H1 (cell line): ENCODE measurements around the gene MAF. TPM values are rescaled to one million over a fixed set of nuclear protein-coding genes. Genes with fewer than 3 reads are reported as not detected.

Source experiments
- CTCF ChIA-PET: fragments of 300-600 bp; sonication (Branson Sonifier 250); formaldehyde crosslinking; loops from one replicate; lab custom pipeline; 2021; ENCODE audit not compliant: partially characterized antibody; lab: Charles Lee
- POLR2A ChIA-PET: fragments of 300-600 bp; sonication (Branson Sonifier 250); formaldehyde crosslinking; loops from one replicate; lab custom pipeline; 2021; ENCODE audit warnings: inconsistent platforms; ENCODE audit not compliant: partially characterized antibody; lab: Charles Lee
- DNase-seq, 2 experiments: peaks; one replicate each; pipeline versions ENCODE4 v3.0.0 to v3.0.0-alpha.2; 2010 to 2022; ENCODE audit warnings: low spot score in 2 of 2, low read depth in 1 of 2, mixed read lengths in 1 of 2
- FAIRE-seq: peaks from 2 replicates; lab custom pipeline; 2011; peaks lifted over from hg19 to GRCh38; lab: Jason Lieb, UNC
- H2AFZ ChIP-seq: 2 replicates; pipeline ENCODE4 v1.8.1; 2012; ENCODE audit warnings: low read length, inconsistent platforms
- H2AK5ac ChIP-seq: 2 replicates; pipeline ENCODE4 v1.6.1; 2013; ENCODE audit warnings: low read depth, low read length
- H2BK120ac ChIP-seq: replicated peaks from 2 replicates; pipeline ENCODE3; 2013; ENCODE audit warnings: low read depth, low read length, inconsistent platforms
- H2BK12ac ChIP-seq: 2 replicates; pipeline ENCODE4 v1.6.1; 2013; ENCODE audit warnings: low read depth, low read length
- H2BK15ac ChIP-seq: 2 replicates; pipeline ENCODE4 v1.6.1; 2013; ENCODE audit warnings: low read length
- H2BK20ac ChIP-seq: 2 replicates; pipeline ENCODE4 v1.6.1; 2013; ENCODE audit warnings: low read length
- H2BK5ac ChIP-seq: 2 replicates; pipeline ENCODE4 v1.6.1; 2013; ENCODE audit warnings: low read depth, low read length
- H3K14ac ChIP-seq: 2 replicates; pipeline ENCODE4 v1.6.1; 2013; ENCODE audit warnings: inconsistent platforms; ENCODE audit not compliant: insufficient read length
- H3K18ac ChIP-seq: 2 replicates; pipeline ENCODE4 v1.6.1; 2013; ENCODE audit warnings: low read length; ENCODE audit errors: extremely low read depth
- H3K23ac ChIP-seq: 2 replicates; pipeline ENCODE4 v1.6.1; 2013; ENCODE audit warnings: inconsistent platforms; ENCODE audit not compliant: insufficient read length
- H3K23me2 ChIP-seq: 2 replicates; pipeline ENCODE4 v1.6.1; 2013; ENCODE audit warnings: low read depth, low read length
- H3K27ac ChIP-seq: 2 replicates; pipeline ENCODE4 v1.6.1; 2011; ENCODE audit warnings: low read depth, low read length, inconsistent platforms
- H3K27me3 ChIP-seq, 4 experiments: replicated peaks in 1 of 4; 1 replicate in 1 of 4; 2 replicates in 3 of 4; pipeline versions ENCODE4 v1.6.1 to v1.8.1; 2011 to 2013; ENCODE audit warnings: low read length in 3 of 4, mild to moderate bottlenecking in 3 of 4, inconsistent platforms in 2 of 4, mixed read lengths in 2 of 4, moderate library complexity in 1 of 4; ENCODE audit not compliant: control insufficient read depth in 3 of 4, insufficient read depth in 3 of 4; ENCODE audit errors: extremely low read depth in 1 of 4
- H3K36me3 ChIP-seq, 4 experiments: 2 replicates each; pipeline versions ENCODE4 v1.6.1 to v1.8.1; 2011 to 2013; ENCODE audit warnings: mild to moderate bottlenecking in 4 of 4, low read length in 3 of 4, moderate library complexity in 2 of 4, control low read depth in 1 of 4, inconsistent platforms in 1 of 4; ENCODE audit not compliant: insufficient read depth in 4 of 4, control insufficient read depth in 2 of 4
- H3K4ac ChIP-seq: replicated peaks from 2 replicates; pipeline ENCODE3; 2013; ENCODE audit warnings: low read length, low read depth, mixed read lengths, inconsistent platforms; ENCODE audit not compliant: insufficient read length
- H3K4me1 ChIP-seq, 4 experiments: replicated peaks in 1 of 4; 1 replicate in 1 of 4; 2 replicates in 3 of 4; pipeline versions ENCODE4 v1.6.1 to v1.8.1; 2011 to 2013; ENCODE audit warnings: low read length in 3 of 4, inconsistent platforms in 2 of 4, mixed read lengths in 1 of 4; ENCODE audit not compliant: insufficient read depth in 4 of 4, control insufficient read depth in 3 of 4
- H3K4me2 ChIP-seq, 2 experiments: 2 replicates each; pipeline versions ENCODE4 v1.6.1 to v1.8.1; 2011 to 2013; ENCODE audit warnings: low read depth in 2 of 2, low read length in 2 of 2, control low read depth in 1 of 2, inconsistent platforms in 1 of 2, mild to moderate bottlenecking in 1 of 2; ENCODE audit not compliant: insufficient read depth in 1 of 2
- H3K4me3 ChIP-seq, 4 experiments: fragments of 200-600, 300-600 bp in 1 of 4; sonication (generic), shearing (Covaris generic), sonication (Bioruptor Twin) in 1 of 4; 2 replicates each; pipeline versions ENCODE4 v1.5.1 to v1.8.1; 2011 to 2016; ENCODE audit warnings: low read length in 4 of 4, low read depth in 3 of 4, control low read depth in 2 of 4, inconsistent platforms in 2 of 4, mild to moderate bottlenecking in 2 of 4, mixed read lengths in 1 of 4, moderate library complexity in 1 of 4; ENCODE audit not compliant: insufficient read depth in 2 of 4; ENCODE audit errors: extremely low read depth in 1 of 4
- H3K56ac ChIP-seq: replicated peaks from 2 replicates; pipeline ENCODE3; 2013; ENCODE audit warnings: low read depth, mild to moderate bottlenecking, mixed read lengths, low read length, inconsistent platforms; ENCODE audit not compliant: insufficient read length
- H3K79me1 ChIP-seq: 2 replicates; pipeline ENCODE4 v1.6.1; 2013; ENCODE audit warnings: low read depth, low read length, control low read depth
- H3K79me2 ChIP-seq, 2 experiments: 2 replicates each; pipeline versions ENCODE4 v1.6.1 to v1.8.1; 2012 to 2013; ENCODE audit warnings: low read length in 2 of 2, mild to moderate bottlenecking in 2 of 2, inconsistent platforms in 1 of 2; ENCODE audit not compliant: insufficient read depth in 2 of 2, control insufficient read depth in 1 of 2
- H3K9ac ChIP-seq, 4 experiments: replicated peaks in 1 of 4; 1 replicate in 1 of 4; 2 replicates in 3 of 4; pipeline versions ENCODE4 v1.6.1 to v1.8.1; 2011 to 2013; ENCODE audit warnings: low read depth in 3 of 4, low read length in 3 of 4, control low read depth in 2 of 4, mild to moderate bottlenecking in 2 of 4, moderate library complexity in 2 of 4, inconsistent platforms in 1 of 4; ENCODE audit errors: extremely low read depth in 1 of 4
- H3K9me3 ChIP-seq, 2 experiments: 2 replicates each; pipeline versions ENCODE4 v1.6.1 to v1.8.1; 2012 to 2013; ENCODE audit warnings: mild to moderate bottlenecking in 2 of 2, moderate library complexity in 2 of 2, control low read depth in 1 of 2, inconsistent platforms in 1 of 2, low read depth in 1 of 2, low read length in 1 of 2, mixed read lengths in 1 of 2; ENCODE audit not compliant: insufficient read depth in 2 of 2
- H4K20me1 ChIP-seq, 2 experiments: replicated peaks in 1 of 2; 2 replicates each; pipeline versions ENCODE3 to v1.8.1; 2011 to 2013; ENCODE audit warnings: inconsistent platforms in 2 of 2, low read length in 2 of 2, mild to moderate bottlenecking in 1 of 2; ENCODE audit not compliant: insufficient read depth in 2 of 2, control insufficient read depth in 1 of 2
- H4K5ac ChIP-seq: 2 replicates; pipeline ENCODE4 v1.6.1; 2013; ENCODE audit warnings: low read length, low read depth, mixed read lengths, inconsistent platforms; ENCODE audit not compliant: insufficient read length
- H4K8ac ChIP-seq: 2 replicates; pipeline ENCODE4 v1.8.0; 2013; ENCODE audit warnings: mild to moderate bottlenecking, moderate library complexity, low read length, inconsistent platforms; ENCODE audit not compliant: insufficient read depth; ENCODE audit errors: extremely low read depth
- H4K91ac ChIP-seq: replicated peaks from 2 replicates; pipeline ENCODE3; 2013; ENCODE audit warnings: low read length, mixed read lengths, inconsistent platforms; ENCODE audit not compliant: insufficient read length
- HDAC6 ChIP-seq: IDR thresholded peaks from one replicate; pipeline ENCODE4 v1.7.1; 2012; ENCODE audit warnings: low read depth, mild to moderate bottlenecking, inconsistent platforms, low read length, moderate library complexity
- MAFK ChIP-seq: IDR thresholded peaks from 2 replicates; pipeline ENCODE4 v1.6.1; 2012; ENCODE audit warnings: low read depth, mild to moderate bottlenecking, improper control_type of control experiment, low read length
- MAX ChIP-seq: IDR thresholded peaks from 2 replicates; pipeline ENCODE4 v1.6.1; 2012; ENCODE audit warnings: inconsistent platforms
- RXRA ChIP-seq: IDR thresholded peaks from 2 replicates; pipeline ENCODE4 v1.6.1; 2011; ENCODE audit warnings: low read depth, mild to moderate bottlenecking, low read length, moderate library complexity; ENCODE audit not compliant: insufficient read depth
- SIN3A ChIP-seq, 2 experiments: IDR thresholded peaks in 1 of 2; conservative IDR thresholded peaks in 1 of 2; 2 replicates each; pipeline ENCODE4 v1.6.1; 2011 to 2012; ENCODE audit warnings: low read length in 2 of 2, improper control_type of control experiment in 1 of 2, low read depth in 1 of 2, mild to moderate bottlenecking in 1 of 2
- SP2 ChIP-seq: IDR thresholded peaks from 2 replicates; pipeline ENCODE4 v1.6.1; 2012; ENCODE audit warnings: mild to moderate bottlenecking, low read length, inconsistent platforms
- WGBS, 2 experiments: shearing (Covaris generic) in 1 of 2; methylation state at CpG; one replicate each; pipeline versions ENCODE4 v1.1.6 to v1.1.7; 2013 to 2015; ENCODE audit warnings: low lambda C conversion rate in 2 of 2, mixed read lengths in 2 of 2, inconsistent platforms in 1 of 2, low coverage in 1 of 2, missing lambda C conversion rate in 1 of 2; ENCODE audit not compliant: insufficient replicate concordance in 2 of 2, insufficient coverage in 1 of 2, insufficient read length in 1 of 2; ENCODE audit errors: extremely low coverage in 1 of 2, missing lambda C conversion rate in 1 of 2; 5-methylcytosine and 5-hydroxymethylcytosine counted together
- polyA plus RNA-seq, 7 experiments: library from polyadenylated mRNA; depleted of rRNA in 3 of 7; stranded (reverse) in 5 of 7; unstranded in 2 of 7; fragments of >200 nt in 5 of 7; fragments of 200-250 nt in 2 of 7; gene quantifications; 1 replicate in 5 of 7; 2 replicates in 1 of 7; 4 replicates in 1 of 7; pipeline versions ENCODE4 v1.2.1 to v1.2.3, GENCODE V29; 2011 to 2013; ENCODE audit warnings: missing spikeins in 2 of 7, mixed read lengths in 2 of 7
- total RNA-seq: library from RNA; stranded (reverse); fragmentation: NEBNext Ultra II Directional; extraction: Animal tissue kit (Norgen Biotek cat#: 25700); gene quantifications from 2 replicates; pipeline ENCODE4 v1.2.1, GENCODE V29; 2021

Gene MAF
- total and polyA plus RNA-seq, 2 of the 8 experiments (the other 6 are each of a cell fraction or from before 2014, with no cell fraction given): 1.3 to 2.7 TPM

- Histone ChIP-seq H3K23ac (no peak overlapping the region), H3K18ac (no peak overlapping the region), H2BK120ac (no peak overlapping the region), H2AK5ac (no peak overlapping the region), H2BK5ac (no peak overlapping the region), H3K27me3 (no peaks in the 10 kb centered on the region), H3K9ac (no peak overlapping the region), H3K27ac (no peak overlapping the region), H3K4ac (no peak overlapping the region), H4K8ac (no peak overlapping the region), H2BK20ac (no peak overlapping the region), H3K4me1 (no peaks in the 10 kb centered on the region), H3K23me2 (no peaks in the 10 kb centered on the region), H3K56ac (no peak overlapping the region), H3K79me2 (no peaks in the 10 kb centered on the region), H3K4me2 (no peak overlapping the region), H2BK12ac (no peak overlapping the region), H3K4me3 (no peak overlapping the region), H4K91ac (no peak overlapping the region), H4K5ac (no peak overlapping the region), H3K14ac (no peak overlapping the region), H2BK15ac (no peak overlapping the region), H2AFZ (no peak overlapping the region), H4K20me1 (no peaks in the 10 kb centered on the region), H3K9me3 (no peaks in the 10 kb centered on the region), H3K36me3 (no peaks in the 10 kb centered on the region), H3K79me1 (no peaks in the 10 kb centered on the region)
- TF ChIP-seq HDAC6 (no peak), MAFK (no peak), MAX (no peak), RXRA (no peak), SIN3A (conservative IDR thresholded peaks at IDR 0.05 in 1 of 2, IDR thresholded peaks at IDR 0.05 in 1 of 2; ENCODE audit: low read depth in 1 of 2, low read length in 2 of 2) (no peak), SP2 (no peak)
- WGBS, 2 experiments: 94% methylated on average over 4 of the region's 4 CpGs; no CpG with 5 or more reads in 1 of the 2 experiments
- CTCF ChIA-PET: no interaction called here
- POLR2A ChIA-PET: no interaction called here
- FAIRE-seq (no peak), DNase-seq (no peak)
Measured at GRCh38 chr16:79613009-79613408, 12.5 kb upstream of the MAF start.
